Vagina (tissue), 2 donors: ENCODE measurements around the gene ARSB. TPM values are rescaled to one million over a fixed set of nuclear protein-coding genes. Genes with fewer than 3 reads are reported as not detected.

ENCODE experiments used
- DNase-seq, 2 donors: peaks; one replicate each; pipeline ENCODE4 v3.0.0-alpha.2; 2017; ENCODE audit errors: extremely low spot score in 2 of 2
- H3K27ac ChIP-seq: fragments of 200-600 bp; sonication (generic); one replicate; pipeline ENCODE4 v1.5.1; 2019
- H3K27me3 ChIP-seq: fragments of 200-600 bp; sonication (generic); one replicate; pipeline ENCODE4 v1.5.1; 2019
- H3K36me3 ChIP-seq, 2 donors: fragments of 200-600 bp; sonication (generic); one replicate each; pipeline ENCODE4 v1.5.1; 2017 to 2019
- H3K4me1 ChIP-seq: fragments of 200-600 bp; sonication (generic); one replicate; pipeline ENCODE4 v1.5.1; 2019
- H3K4me3 ChIP-seq, 2 donors: fragments of 200-600 bp; sonication (generic); 1 replicate in 1 of 2; 2 replicates in 1 of 2; pipeline ENCODE4 v1.5.1; 2016 to 2019
- H3K9me3 ChIP-seq: fragments of 200-600 bp; sonication (generic); one replicate; pipeline ENCODE4 v1.5.1; 2019
- CTCF ChIP-seq, 3 experiments: fragments of 450-650 bp in 2 of 3; fragments of 200-600 bp in 1 of 3; sonication (generic) in 1 of 3; IDR thresholded peaks; one replicate each; pipeline ENCODE4 v1.5.1; 2017 to 2019; ENCODE audit warnings: antibody characterized with exemption in 3 of 3, mild to moderate bottlenecking in 2 of 3, moderate library complexity in 2 of 3
- POLR2A ChIP-seq, 2 donors: fragments of 450-650 bp; IDR thresholded peaks; one replicate each; pipeline ENCODE4 v1.6.1; 2017; ENCODE audit warnings: antibody characterized with exemption in 2 of 2, mild to moderate bottlenecking in 2 of 2, moderate library complexity in 2 of 2
- POLR2AphosphoS5 ChIP-seq, 2 donors: sonication (generic); formaldehyde crosslinking; IDR thresholded peaks; one replicate each; pipeline ENCODE4 v1.9.0; 2017; ENCODE audit warnings: antibody characterized with exemption in 2 of 2, mild to moderate bottlenecking in 2 of 2, low read depth in 1 of 2; ENCODE audit not compliant: insufficient read depth in 1 of 2
- intact Hi-C: fragments of 100-400 bp; cut with DNase I; formaldehyde crosslinking; loops from one replicate; pipeline ENCODE4 v1.15.1; 2023
- total RNA-seq: library from RNA; depleted of rRNA; stranded (reverse); fragments of >200 nt; gene quantifications from one replicate; pipeline ENCODE4 v1.2.3, GENCODE V29; 2016

ARSB gene
- total RNA-seq, 1 donor from 2014 or later: 12.3 TPM

- intact Hi-C loops: no loop called here
- no peaks in the 10 kb centered on the region for H3K4me1 ChIP-seq
- DNase-seq: no peak
Measured at GRCh38 chr5:78795757-78796156, 189.4 kb downstream of the ARSB start.

GRCh38 chr5:78794693-78795215 is 190.4 kb downstream of the ARSB start:
- TF ChIP-seq CTCF (IDR thresholded peaks at IDR 0.05) (no peak), POLR2AphosphoS5 (IDR thresholded peaks at IDR 0.05; ENCODE audit: insufficient read depth in 1 of 2, low read depth in 1 of 2) (no peak), POLR2A (IDR thresholded peaks at IDR 0.05) (no peak)
- no peak for DNase-seq
- Histone ChIP-seq H3K36me3 (no peaks in the 10 kb centered on the region), H3K27ac (no peak overlapping the region), H3K27me3 (no peaks in the 10 kb centered on the region), H3K4me3 (no peak overlapping the region), H3K4me1 (no peaks in the 10 kb centered on the region), H3K9me3 (no peaks in the 10 kb centered on the region)
- intact Hi-C loops: no loop called here

More at GRCh38 chr5:78795757-78796156, 189.4 kb downstream of the ARSB start:
- Histone ChIP-seq H3K36me3 (no peaks in the 10 kb centered on the region), H3K9me3 (no peaks in the 10 kb centered on the region), H3K27ac (no peak overlapping the region), H3K27me3 (no peaks in the 10 kb centered on the region), H3K4me3 (no peak overlapping the region)
- TF ChIP-seq CTCF (IDR thresholded peaks at IDR 0.05) (no peak), POLR2A (IDR thresholded peaks at IDR 0.05) (no peak), POLR2AphosphoS5 (IDR thresholded peaks at IDR 0.05; ENCODE audit: insufficient read depth in 1 of 2, low read depth in 1 of 2) (no peak)

GRCh38 chr5:78793907-78794662 is 191.0 kb downstream of the ARSB start:
- Histone ChIP-seq H3K9me3 (no peaks in the 10 kb centered on the region), H3K36me3 (no peaks in the 10 kb centered on the region), H3K4me3 (no peak overlapping the region), H3K27me3 (no peaks in the 10 kb centered on the region), H3K4me1 (no peaks in the 10 kb centered on the region), H3K27ac (no peak overlapping the region)
- no peak for DNase-seq
- TF ChIP-seq POLR2AphosphoS5 (IDR thresholded peaks at IDR 0.05; ENCODE audit: insufficient read depth in 1 of 2, low read depth in 1 of 2): no peak
- no peak for TF ChIP-seq CTCF (IDR thresholded peaks at IDR 0.05)
- no peak for TF ChIP-seq POLR2A (IDR thresholded peaks at IDR 0.05)
- intact Hi-C loops: no loop called here

GRCh38 chr5:78792345-78793055 is 192.6 kb downstream of the ARSB start:
- intact Hi-C loops: no loop called here
- Histone ChIP-seq H3K4me3 (no peak overlapping the region), H3K4me1 (no peaks in the 10 kb centered on the region), H3K27ac (no peak overlapping the region), H3K27me3 (no peaks in the 10 kb centered on the region), H3K36me3 (no peaks in the 10 kb centered on the region), H3K9me3 (no peaks in the 10 kb centered on the region)
- TF ChIP-seq POLR2AphosphoS5 (IDR thresholded peaks at IDR 0.05; ENCODE audit: insufficient read depth in 1 of 2, low read depth in 1 of 2) (no peak), CTCF (IDR thresholded peaks at IDR 0.05) (no peak), POLR2A (IDR thresholded peaks at IDR 0.05) (no peak)
- no peak for DNase-seq
